Peyer's patch (tissue), 4 donors: Measurements from ENCODE around the gene KIF1A. TPM values are rescaled to one million over a fixed set of nuclear protein-coding genes. Genes with fewer than 3 reads are reported as not detected.

Experiments used
- DNase-seq, 3 donors: peaks; one replicate each; pipeline ENCODE4 v3.0.0-alpha.2; 2017 to 2019
- H3K27ac ChIP-seq, 4 donors: fragments of 200-600 bp; sonication (generic); one replicate each; pipeline ENCODE4 v1.5.1; 2016 to 2019
- H3K27me3 ChIP-seq, 2 donors: fragments of 200-600 bp; sonication (generic); one replicate each; pipeline ENCODE4 v1.5.1; 2019
- H3K36me3 ChIP-seq, 3 donors: fragments of 200-600 bp; sonication (generic); one replicate each; pipeline ENCODE4 v1.5.1; 2016 to 2019
- H3K4me1 ChIP-seq, 4 donors: fragments of 200-600 bp; sonication (generic); one replicate each; pipeline ENCODE4 v1.5.1; 2016 to 2019
- H3K4me3 ChIP-seq, 4 donors: fragments of 200-600 bp; sonication (generic); 1 replicate in 3 of 4; 2 replicates in 1 of 4; pipeline ENCODE4 v1.5.1; 2016 to 2019; ENCODE audit warnings: mild to moderate bottlenecking in 1 of 4
- H3K9me3 ChIP-seq, 4 donors: fragments of 200-600 bp; sonication (generic); one replicate each; pipeline ENCODE4 v1.5.1; 2016 to 2019; ENCODE audit warnings: mild to moderate bottlenecking in 1 of 4
- POLR2A ChIP-seq, 2 donors: fragments of 450-650 bp; IDR thresholded peaks; one replicate each; pipeline ENCODE4 v1.5.1; 2017; ENCODE audit warnings: antibody characterized with exemption in 2 of 2, mild to moderate bottlenecking in 2 of 2, moderate library complexity in 2 of 2
- total RNA-seq, 4 donors: library from RNA; depleted of rRNA; stranded (reverse); fragments of >200 nt; gene quantifications; one replicate each; pipeline ENCODE4 v1.1.0, GENCODE V29; 2016
- TF ChIP-seq, protein P1 (sequence below), 6 experiments: fragments of 450-650 bp in 4 of 6; fragments of 200-600 bp in 2 of 6; sonication (generic) in 1 of 6; IDR thresholded peaks; one replicate each; pipeline ENCODE4 v1.5.1; 2017 to 2019; ENCODE audit warnings: antibody characterized with exemption in 6 of 6, mild to moderate bottlenecking in 3 of 6, moderate library complexity in 1 of 6

Gene KIF1A
- total RNA-seq, 4 donors from 2014 or later: 0.83 to 6.0 (median 2.0) TPM

DNA sequence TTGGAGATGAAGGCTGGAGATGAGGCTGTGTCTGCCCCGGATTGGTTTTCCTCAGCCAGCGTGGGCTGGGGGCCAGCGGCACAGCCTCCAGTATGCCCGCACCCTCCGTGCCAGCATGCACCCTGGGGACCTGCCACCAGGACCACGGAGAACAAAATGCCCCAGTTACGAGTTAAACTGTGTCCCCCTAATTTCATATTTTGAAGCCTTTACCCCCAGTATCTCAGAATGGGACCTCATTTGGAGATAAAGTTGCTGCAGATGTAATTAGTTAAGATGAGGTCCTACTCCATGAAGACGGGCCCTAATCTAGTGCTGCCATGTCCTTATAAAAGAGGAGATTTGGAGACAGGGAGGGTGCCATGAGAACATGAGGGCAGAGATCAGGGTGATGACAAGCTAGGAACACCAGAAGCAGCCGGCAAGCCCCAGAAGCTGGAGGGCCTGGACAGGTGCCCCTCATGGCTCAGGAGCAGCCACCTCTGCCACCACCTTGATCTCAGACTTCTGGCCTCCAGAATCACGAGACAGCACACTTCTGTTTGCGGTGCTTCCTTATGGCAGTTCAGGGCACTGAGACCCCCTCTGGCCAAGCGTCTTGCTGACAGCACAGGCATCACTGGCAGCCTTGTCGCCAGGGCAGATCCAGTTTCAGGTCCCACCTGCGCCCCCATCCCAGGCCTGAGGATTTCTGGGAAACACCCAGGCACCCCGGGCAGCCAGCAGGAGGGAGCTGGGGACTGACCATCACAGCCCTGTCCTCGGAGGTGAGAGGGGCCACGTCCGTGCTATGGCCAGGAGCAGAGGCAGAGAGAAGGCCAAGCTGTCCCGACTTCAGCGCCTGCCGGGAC is 29.4 kb downstream of the KIF1A start:
- no peaks in the 10 kb centered on the region for H3K36me3 ChIP-seq
- no peak for TF ChIP-seq POLR2A (IDR thresholded peaks at IDR 0.05)
- TF ChIP-seq, protein P1, sequence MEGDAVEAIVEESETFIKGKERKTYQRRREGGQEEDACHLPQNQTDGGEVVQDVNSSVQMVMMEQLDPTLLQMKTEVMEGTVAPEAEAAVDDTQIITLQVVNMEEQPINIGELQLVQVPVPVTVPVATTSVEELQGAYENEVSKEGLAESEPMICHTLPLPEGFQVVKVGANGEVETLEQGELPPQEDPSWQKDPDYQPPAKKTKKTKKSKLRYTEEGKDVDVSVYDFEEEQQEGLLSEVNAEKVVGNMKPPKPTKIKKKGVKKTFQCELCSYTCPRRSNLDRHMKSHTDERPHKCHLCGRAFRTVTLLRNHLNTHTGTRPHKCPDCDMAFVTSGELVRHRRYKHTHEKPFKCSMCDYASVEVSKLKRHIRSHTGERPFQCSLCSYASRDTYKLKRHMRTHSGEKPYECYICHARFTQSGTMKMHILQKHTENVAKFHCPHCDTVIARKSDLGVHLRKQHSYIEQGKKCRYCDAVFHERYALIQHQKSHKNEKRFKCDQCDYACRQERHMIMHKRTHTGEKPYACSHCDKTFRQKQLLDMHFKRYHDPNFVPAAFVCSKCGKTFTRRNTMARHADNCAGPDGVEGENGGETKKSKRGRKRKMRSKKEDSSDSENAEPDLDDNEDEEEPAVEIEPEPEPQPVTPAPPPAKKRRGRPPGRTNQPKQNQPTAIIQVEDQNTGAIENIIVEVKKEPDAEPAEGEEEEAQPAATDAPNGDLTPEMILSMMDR (IDR thresholded peaks at IDR 0.05): no peak
- peak in 1 of 3 donors; percentile 35 for DNase-seq

DNA sequence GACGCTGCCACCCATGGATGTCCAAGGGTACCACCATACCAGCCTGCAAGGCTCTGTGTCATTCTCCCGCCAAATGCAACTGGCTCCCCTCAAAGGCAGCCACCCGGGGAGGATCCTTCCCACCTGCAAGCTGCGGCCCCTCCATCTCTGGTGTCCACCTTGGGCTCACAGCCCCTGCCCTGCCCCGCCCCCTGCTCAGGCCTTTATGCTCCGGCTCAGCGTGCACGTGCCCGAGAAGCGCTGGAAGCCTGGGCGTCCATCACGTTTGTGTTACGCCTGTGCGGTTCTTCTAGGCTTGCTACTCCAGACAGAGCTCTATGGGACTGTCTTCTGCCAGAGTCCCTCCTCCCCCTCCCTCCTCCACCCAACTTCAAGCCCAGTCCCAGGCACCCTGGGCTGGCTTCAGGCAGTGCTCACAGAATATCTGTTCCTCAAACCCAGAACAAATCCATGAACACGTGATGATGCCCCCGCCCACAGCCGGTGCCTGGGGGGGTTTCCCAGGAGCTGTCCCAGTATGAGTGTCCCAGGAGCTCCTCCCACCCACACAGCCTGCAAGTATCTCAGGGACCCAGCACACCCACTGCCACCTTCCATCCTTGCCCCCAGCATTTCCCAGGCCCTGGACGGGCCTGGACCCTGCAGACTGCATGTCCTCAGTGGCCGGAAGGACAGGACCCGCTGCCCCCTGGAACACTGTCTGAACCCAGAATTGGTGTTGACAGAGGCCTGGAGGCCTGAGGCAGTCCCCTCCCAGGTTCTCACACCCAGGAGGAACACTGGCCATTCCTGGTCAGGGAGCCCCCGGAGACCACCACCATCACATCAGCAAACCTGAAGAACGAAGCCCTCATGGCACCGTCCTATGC is 30.3 kb downstream of the KIF1A start:
- Histone ChIP-seq H3K4me1 (no peaks in the 10 kb centered on the region), H3K36me3 (no peaks in the 10 kb centered on the region), H3K9me3 (no peaks in the 10 kb centered on the region), H3K4me3 (no peak overlapping the region), H3K27ac (no peak overlapping the region), H3K27me3 (no peaks in the 10 kb centered on the region)
- no peak for TF ChIP-seq POLR2A (IDR thresholded peaks at IDR 0.05)
- TF ChIP-seq, protein P1 (IDR thresholded peaks at IDR 0.05): no peak
- peak in 1 of 3 donors; percentile 39 for DNase-seq

More for the DNA sequence above, 29.4 kb downstream of the KIF1A start:
- Histone ChIP-seq H3K4me3 (no peak overlapping the region), H3K27me3 (no peaks in the 10 kb centered on the region), H3K27ac (no peak overlapping the region), H3K9me3 (no peaks in the 10 kb centered on the region), H3K4me1 (no peaks in the 10 kb centered on the region)

GRCh38 chr2:240789051-240789453 is 31.0 kb downstream of the KIF1A start:
- Histone ChIP-seq H3K9me3 (no peaks in the 10 kb centered on the region), H3K27ac (no peak overlapping the region), H3K36me3 (no peaks in the 10 kb centered on the region), H3K4me1 (no peaks in the 10 kb centered on the region), H3K27me3 (no peaks in the 10 kb centered on the region), H3K4me3 (no peak overlapping the region)
- DNase-seq: no peak
- no peak for TF ChIP-seq POLR2A (IDR thresholded peaks at IDR 0.05)
- TF ChIP-seq, protein P1 (IDR thresholded peaks at IDR 0.05): no peak

GRCh38 chr2:240788482-240788881 is 31.5 kb downstream of the KIF1A start:
- TF ChIP-seq, protein P1 (IDR thresholded peaks at IDR 0.05): no peak
- no peak for TF ChIP-seq POLR2A (IDR thresholded peaks at IDR 0.05)

DNA sequence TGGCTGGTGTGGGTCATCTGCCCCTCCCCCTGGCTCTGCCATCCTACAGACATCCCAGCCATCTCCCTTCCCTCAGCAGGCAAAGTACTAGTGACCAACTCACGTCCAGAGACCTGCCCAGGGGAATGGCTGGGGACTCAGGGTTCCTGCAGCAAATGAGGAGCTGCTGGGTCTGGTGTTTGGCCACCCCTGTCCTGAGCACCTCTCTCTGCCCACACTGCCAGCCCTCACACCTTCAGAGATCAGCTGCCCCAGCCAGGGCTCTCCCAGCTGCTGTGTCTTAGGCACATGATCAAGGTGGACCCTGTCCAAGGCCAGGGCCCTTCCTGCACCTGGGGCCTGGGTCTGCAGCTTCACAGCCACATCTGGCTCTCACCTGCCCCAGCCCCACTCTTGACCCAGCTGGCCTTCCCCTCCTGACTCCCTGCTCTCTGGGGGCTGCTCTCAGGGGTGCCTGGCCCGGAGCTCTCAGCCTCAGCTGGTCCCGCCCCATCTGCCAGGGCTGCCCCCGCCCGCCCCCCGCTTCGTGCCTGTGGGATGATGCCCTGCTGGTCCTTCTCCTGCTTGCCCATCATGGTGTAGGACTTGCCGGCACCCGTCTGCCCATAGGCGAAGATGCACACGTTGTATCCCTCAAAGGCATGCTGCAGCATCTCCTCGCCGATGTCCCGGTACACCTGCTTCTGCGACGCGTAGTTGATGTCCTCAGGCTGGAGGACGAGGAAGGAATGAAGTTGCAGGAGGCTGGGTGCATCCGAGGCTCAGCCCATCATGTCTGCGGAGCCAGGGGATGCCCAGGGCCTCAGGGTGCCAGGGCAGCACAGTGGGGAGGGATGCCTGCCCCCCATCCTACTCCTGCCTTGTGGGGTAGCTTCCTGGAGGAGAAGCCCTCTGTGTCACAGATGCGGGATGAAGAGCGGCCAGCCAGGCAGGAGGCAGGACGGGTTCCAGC is 32.2 kb downstream of the KIF1A start:
- DNase-seq: no peak
- Histone ChIP-seq H3K36me3 (no peaks in the 10 kb centered on the region), H3K4me1 (no peaks in the 10 kb centered on the region), H3K9me3 (no peaks in the 10 kb centered on the region), H3K27ac (no peak overlapping the region), H3K4me3 (no peak overlapping the region), H3K27me3 (no peaks in the 10 kb centered on the region)
- TF ChIP-seq POLR2A (IDR thresholded peaks at IDR 0.05): no peak
- TF ChIP-seq, protein P1 (IDR thresholded peaks at IDR 0.05): no peak

More at GRCh38 chr2:240788482-240788881, 31.5 kb downstream of the KIF1A start:
- Histone ChIP-seq H3K36me3 (no peaks in the 10 kb centered on the region), H3K27me3 (no peaks in the 10 kb centered on the region), H3K27ac (no peak overlapping the region), H3K4me1 (no peaks in the 10 kb centered on the region), H3K9me3 (no peaks in the 10 kb centered on the region), H3K4me3 (no peak overlapping the region)
- DNase-seq: no peak
